SU-DHL-6 (cell line): ENCODE results near the gene DPP6.

Experiments
- H2AFZ ChIP-seq: fragments of 200-600 bp; sonication (generic); 2 replicates; pipeline ENCODE4 v1.6.1; 2014; ENCODE audit warnings: low read depth, mild to moderate bottlenecking, moderate library complexity, mixed read lengths, antibody characterized with exemption, low read length; ENCODE audit not compliant: severe bottlenecking
- H3F3A ChIP-seq: fragments of 200-600 bp; shearing (Covaris generic); 2 replicates; pipeline ENCODE4 v1.6.0; 2016; ENCODE audit warnings: antibody characterized with exemption, mild to moderate bottlenecking; ENCODE audit not compliant: insufficient read depth
- H3K27ac ChIP-seq: fragments of 200-600 bp; sonication (generic); 2 replicates; pipeline ENCODE4 v1.5.1; 2016; ENCODE audit warnings: low read depth, mild to moderate bottlenecking, low read length, moderate library complexity, mixed read lengths
- H3K27me3 ChIP-seq: fragments of 200-600 bp; sonication (generic), shearing (Covaris generic); 2 replicates; pipeline ENCODE4 v1.6.0; 2014; ENCODE audit warnings: mild to moderate bottlenecking, low read length
- H3K36me3 ChIP-seq: fragments of 200-600 bp; sonication (generic); 2 replicates; pipeline ENCODE4 v1.6.1; 2014; ENCODE audit warnings: mild to moderate bottlenecking, low read length, mixed read lengths
- H3K4me2 ChIP-seq: fragments of 300-600, 200-600 bp; shearing (Covaris generic), sonication (generic); 2 replicates; pipeline ENCODE4 v1.6.0; 2014; ENCODE audit warnings: low read length, low read depth, mild to moderate bottlenecking; ENCODE audit not compliant: poor library complexity, severe bottlenecking
- H3K4me3 ChIP-seq: fragments of 200-600 bp; sonication (generic); 2 replicates; pipeline ENCODE4 v1.5.1; 2014; ENCODE audit warnings: antibody characterized with exemption, low read length, mild to moderate bottlenecking, mixed read lengths; ENCODE audit not compliant: insufficient read depth, poor library complexity, severe bottlenecking
- H3K79me2 ChIP-seq: fragments of 200-600 bp; sonication (generic); 2 replicates; pipeline ENCODE4 v1.6.1; 2014; ENCODE audit warnings: mild to moderate bottlenecking, low read length, moderate library complexity; ENCODE audit not compliant: insufficient read depth
- H3K9ac ChIP-seq: fragments of 200-600 bp; sonication (generic); 2 replicates; pipeline ENCODE4 v1.7.0; 2014; ENCODE audit warnings: mild to moderate bottlenecking, low read length
- H3K9me2 ChIP-seq: fragments of 200-600 bp; sonication (generic); replicated peaks from 2 replicates; pipeline ENCODE4 v1.6.1; 2014; ENCODE audit warnings: low read length; ENCODE audit not compliant: insufficient read depth
- H3K9me3 ChIP-seq: fragments of 200-600 bp; sonication (generic); 2 replicates; pipeline ENCODE4 v1.6.1; 2014; ENCODE audit warnings: low read length, mixed read lengths; ENCODE audit not compliant: insufficient read depth
- H4K20me1 ChIP-seq: fragments of 200-600 bp; sonication (generic); 2 replicates; pipeline ENCODE4 v1.6.1; 2014; ENCODE audit warnings: low read depth, mild to moderate bottlenecking, antibody characterized with exemption, low read length, moderate library complexity, mixed read lengths
- CTCF ChIP-seq: fragments of 200-600 bp; sonication (generic); IDR thresholded peaks from one replicate; pipeline ENCODE4 v1.5.1; 2017; ENCODE audit warnings: antibody characterized with exemption, mild to moderate bottlenecking, low read length, moderate library complexity; ENCODE audit not compliant: insufficient read depth, poor library complexity, severe bottlenecking
- EZH2phosphoT487 ChIP-seq: fragments of 200-600 bp; sonication (generic), shearing (Covaris generic); conservative IDR thresholded peaks from 2 replicates; pipeline ENCODE4 v1.6.1; 2018; ENCODE audit warnings: mild to moderate bottlenecking, antibody characterized with exemption, low read length, moderate library complexity, mixed read lengths

The DPP6 gene

GRCh38 chr7:154794147-154794780 is 742.1 kb downstream of the DPP6 start:
- H3K4me2 ChIP-seq: no peak overlapping the region
- H3K27ac ChIP-seq: no peak overlapping the region
- no peaks in the 10 kb centered on the region for H4K20me1 ChIP-seq
- no peaks in the 10 kb centered on the region for H3F3A ChIP-seq
- H3K79me2 ChIP-seq: no peaks in the 10 kb centered on the region
- H3K9me3 ChIP-seq: no peaks in the 10 kb centered on the region
- no peak overlapping the region for H2AFZ ChIP-seq
- H3K27me3 ChIP-seq: no peaks in the 10 kb centered on the region
- H3K4me3 ChIP-seq: no peak overlapping the region
- no peak for TF ChIP-seq CTCF
- TF ChIP-seq EZH2phosphoT487: no peak
- no peaks in the 10 kb centered on the region for H3K36me3 ChIP-seq
- no peak overlapping the region for H3K9ac ChIP-seq
- H3K9me2 ChIP-seq: no peaks in the 10 kb centered on the region

GRCh38 chr7:154795014-154795413 is 742.8 kb downstream of the DPP6 start:
- Histone ChIP-seq H3K9ac (no peak overlapping the region), H3K27me3 (no peaks in the 10 kb centered on the region), H3F3A (no peaks in the 10 kb centered on the region), H3K36me3 (no peaks in the 10 kb centered on the region), H3K4me2 (no peak overlapping the region), H3K4me3 (no peak overlapping the region), H2AFZ (no peak overlapping the region), H3K79me2 (no peaks in the 10 kb centered on the region), H3K9me2 (no peaks in the 10 kb centered on the region), H3K27ac (no peak overlapping the region), H3K9me3 (no peaks in the 10 kb centered on the region), H4K20me1 (no peaks in the 10 kb centered on the region)
- no peak for TF ChIP-seq EZH2phosphoT487
- TF ChIP-seq CTCF: no peak

- no peak for TF ChIP-seq EZH2phosphoT487
- no peak for TF ChIP-seq CTCF
- Histone ChIP-seq H3K9me2 (no peaks in the 10 kb centered on the region), H3K27ac (no peak overlapping the region), H3K4me3 (no peak overlapping the region), H3F3A (no peaks in the 10 kb centered on the region), H3K9me3 (no peaks in the 10 kb centered on the region), H3K27me3 (no peaks in the 10 kb centered on the region), H3K9ac (no peak overlapping the region), H4K20me1 (no peaks in the 10 kb centered on the region), H3K4me2 (no peak overlapping the region), H3K79me2 (no peaks in the 10 kb centered on the region), H3K36me3 (no peaks in the 10 kb centered on the region), H2AFZ (no peak overlapping the region)
These were observed 743.2 kb downstream of the DPP6 start for GRCh38 chr7:154795437-154795836.
